Endodermal cell (in vitro differentiated cells): ENCODE measurements around the gene DOK3. TPM values are rescaled to one million over a fixed set of nuclear protein-coding genes. Genes with fewer than 3 reads are reported as not detected.

Experiments
- DNase-seq: peaks from one replicate; pipeline ENCODE4 v3.0.0-alpha.2; 2017
- H3K27ac ChIP-seq: 2 replicates; pipeline ENCODE4 v1.5.1; 2013; ENCODE audit warnings: mild to moderate bottlenecking, low read depth, low read length, moderate library complexity
- H3K27me3 ChIP-seq: 2 replicates; pipeline ENCODE4 v1.6.1; 2013; ENCODE audit warnings: mild to moderate bottlenecking, low read length, moderate library complexity; ENCODE audit not compliant: insufficient read depth, control insufficient read depth, poor library complexity, severe bottlenecking
- H3K36me3 ChIP-seq: 2 replicates; pipeline ENCODE4 v1.7.0; 2013; ENCODE audit warnings: mild to moderate bottlenecking, low read length, moderate library complexity; ENCODE audit not compliant: control insufficient read depth, insufficient read depth
- H3K4me1 ChIP-seq: one replicate; pipeline ENCODE4 v1.7.0; 2013; ENCODE audit warnings: low read length; ENCODE audit not compliant: control insufficient read depth, insufficient read depth
- H3K4me3 ChIP-seq: 2 replicates; pipeline ENCODE4 v1.5.1; 2013; ENCODE audit warnings: mild to moderate bottlenecking, low read length, moderate library complexity
- H3K9ac ChIP-seq: 2 replicates; pipeline ENCODE4 v1.6.1; 2013; ENCODE audit warnings: mild to moderate bottlenecking, low read length, moderate library complexity; ENCODE audit not compliant: poor library complexity, severe bottlenecking; ENCODE audit errors: extremely low read depth
- H3K9me3 ChIP-seq: 2 replicates; pipeline ENCODE4 v1.6.1; 2013; ENCODE audit warnings: mild to moderate bottlenecking, low read length, moderate library complexity; ENCODE audit not compliant: control insufficient read depth
- H3K27ac Mint-ChIP-seq: 2 replicates; pipeline ENCODE4 v1.8.0; 2020; ENCODE audit warnings: mixed read lengths
- H3K27me3 Mint-ChIP-seq: 2 replicates; pipeline ENCODE4 v1.8.0; 2021; ENCODE audit warnings: mild to moderate bottlenecking, mixed read lengths; ENCODE audit not compliant: insufficient read depth
- H3K36me3 Mint-ChIP-seq: 2 replicates; pipeline ENCODE4 v1.8.0; 2020; ENCODE audit warnings: low read depth, mixed read lengths
- H3K4me1 Mint-ChIP-seq: 2 replicates; pipeline ENCODE4 v1.8.0; 2020; ENCODE audit warnings: mixed read lengths
- H3K4me3 Mint-ChIP-seq: 2 replicates; pipeline ENCODE4 v1.8.0; 2020; ENCODE audit warnings: mild to moderate bottlenecking, moderate library complexity, mixed read lengths
- H3K9me3 Mint-ChIP-seq: 2 replicates; pipeline ENCODE4 v1.8.0; 2020; ENCODE audit warnings: mild to moderate bottlenecking, mixed read lengths
- WGBS, 2 experiments: methylation state at CpG; one replicate each; pipeline versions ENCODE4 v1.1.5 to v1.1.7; 2013; ENCODE audit warnings: missing lambda C conversion rate in 2 of 2, mixed read lengths in 1 of 2; ENCODE audit not compliant: insufficient coverage in 1 of 2, insufficient read length in 1 of 2; 5-methylcytosine and 5-hydroxymethylcytosine counted together
- total RNA-seq, 2 donors: library from RNA; stranded (reverse); fragmentation: NEBNext Ultra II Directional in 1 of 2; extraction: Animal tissue kit (Norgen Biotek cat#: 25700) in 1 of 2; gene quantifications; 2 replicates in 1 of 2; 3 replicates in 1 of 2; pipeline ENCODE4 v1.2.1, GENCODE V29; 2021
- TF ChIP-seq, protein P1 (sequence below): fragments of 200-600 bp; sonication (generic); conservative IDR thresholded peaks from 2 replicates; pipeline ENCODE4 v1.5.0; 2021; ENCODE audit warnings: antibody characterized with exemption, mild to moderate bottlenecking

Gene DOK3
- total RNA-seq, 2 donors from 2014 or later: 2.1 to 7.7 TPM

DNA sequence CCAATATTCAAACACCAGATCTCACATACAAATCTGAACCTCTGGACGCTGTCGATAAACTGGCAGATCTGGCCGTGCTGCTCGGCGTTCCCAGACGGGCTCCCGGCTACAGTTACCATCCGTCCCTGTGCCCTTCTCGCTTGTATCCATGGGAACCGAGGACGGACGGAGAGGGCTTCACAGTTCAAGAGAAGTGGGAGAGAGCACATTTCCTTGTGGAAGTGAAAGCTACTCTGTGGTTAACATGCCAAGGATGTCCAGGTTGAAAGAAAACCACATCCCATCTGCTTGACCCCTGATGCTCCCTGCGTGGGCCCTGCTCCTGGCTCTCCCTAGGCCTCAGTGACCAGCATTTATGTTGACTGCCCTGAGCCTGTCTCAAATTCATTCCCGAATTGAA is 29.9 kb downstream of the DOK3 start:
- DNase-seq: no peak
- H3K36me3 ChIP-seq: peaks cover 34% of the 10 kb centered on the region
- H3K4me3 ChIP-seq: no peak overlapping the region
- H3K4me1 Mint-ChIP-seq: peaks cover 9% of the 10 kb centered on the region
- no peak overlapping the region for H3K9ac ChIP-seq
- whole genome bisulfite sequencing, 2 experiments: 92 to 95% methylated on average over 14 of the region's 14 CpGs
- no peak overlapping the region for H3K4me3 Mint-ChIP-seq
- no peak overlapping the region for H3K27ac ChIP-seq
- H3K9me3 ChIP-seq: no peaks in the 10 kb centered on the region
- TF ChIP-seq, protein P1, sequence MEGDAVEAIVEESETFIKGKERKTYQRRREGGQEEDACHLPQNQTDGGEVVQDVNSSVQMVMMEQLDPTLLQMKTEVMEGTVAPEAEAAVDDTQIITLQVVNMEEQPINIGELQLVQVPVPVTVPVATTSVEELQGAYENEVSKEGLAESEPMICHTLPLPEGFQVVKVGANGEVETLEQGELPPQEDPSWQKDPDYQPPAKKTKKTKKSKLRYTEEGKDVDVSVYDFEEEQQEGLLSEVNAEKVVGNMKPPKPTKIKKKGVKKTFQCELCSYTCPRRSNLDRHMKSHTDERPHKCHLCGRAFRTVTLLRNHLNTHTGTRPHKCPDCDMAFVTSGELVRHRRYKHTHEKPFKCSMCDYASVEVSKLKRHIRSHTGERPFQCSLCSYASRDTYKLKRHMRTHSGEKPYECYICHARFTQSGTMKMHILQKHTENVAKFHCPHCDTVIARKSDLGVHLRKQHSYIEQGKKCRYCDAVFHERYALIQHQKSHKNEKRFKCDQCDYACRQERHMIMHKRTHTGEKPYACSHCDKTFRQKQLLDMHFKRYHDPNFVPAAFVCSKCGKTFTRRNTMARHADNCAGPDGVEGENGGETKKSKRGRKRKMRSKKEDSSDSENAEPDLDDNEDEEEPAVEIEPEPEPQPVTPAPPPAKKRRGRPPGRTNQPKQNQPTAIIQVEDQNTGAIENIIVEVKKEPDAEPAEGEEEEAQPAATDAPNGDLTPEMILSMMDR: no peak
- no peaks in the 10 kb centered on the region for H3K4me1 ChIP-seq
- H3K27ac Mint-ChIP-seq: peak overlapping the region; percentile 72
- no peaks in the 10 kb centered on the region for H3K27me3 ChIP-seq
- H3K36me3 Mint-ChIP-seq: peaks cover 41% of the 10 kb centered on the region
- H3K27me3 Mint-ChIP-seq: no peaks in the 10 kb centered on the region
- H3K9me3 Mint-ChIP-seq: no peaks in the 10 kb centered on the region

DNA sequence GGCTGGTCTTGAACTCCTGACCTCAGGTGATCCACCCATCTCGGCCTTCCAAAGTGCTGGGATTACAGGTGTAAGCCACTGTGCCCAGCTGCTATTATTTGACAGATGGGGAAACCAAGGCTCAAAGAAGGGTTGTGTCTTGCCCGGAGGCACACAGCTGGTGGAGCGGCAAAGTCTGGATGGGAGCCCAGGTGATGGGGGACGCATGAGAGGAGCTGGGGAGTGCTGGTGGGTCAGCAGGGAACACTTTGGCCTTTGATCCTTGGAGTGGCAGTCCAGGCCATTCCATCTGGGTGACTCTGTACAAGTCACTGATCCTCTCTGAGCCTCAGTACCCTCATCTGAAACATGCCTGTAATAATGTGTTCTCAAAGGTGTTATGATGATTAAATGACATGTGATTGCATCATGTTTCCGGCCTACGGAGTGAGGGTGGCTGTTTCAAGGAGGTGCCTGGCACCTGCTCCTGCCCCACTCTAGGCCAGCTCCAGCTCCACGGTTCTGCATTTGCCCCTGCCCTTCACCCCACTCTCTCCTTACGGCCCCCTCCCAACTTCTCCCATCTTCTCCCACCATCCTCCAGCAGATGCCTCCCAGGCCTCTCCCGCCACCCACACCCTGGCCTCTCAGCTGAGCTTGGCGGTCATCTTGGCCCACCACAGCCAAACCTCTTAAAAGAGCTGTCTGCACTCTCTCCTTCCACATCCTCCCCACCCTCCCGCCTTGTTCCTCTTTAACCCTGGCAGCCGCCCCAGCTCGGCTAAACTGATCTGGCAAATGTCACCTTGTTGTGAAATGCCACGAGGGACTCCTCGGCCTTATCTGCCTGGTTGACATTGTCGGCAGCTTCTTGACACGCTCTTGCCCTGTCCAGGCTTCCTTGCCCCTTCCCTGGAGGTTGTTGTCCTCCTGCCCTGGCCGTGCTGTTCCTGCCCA is 30.6 kb downstream of the DOK3 start:
- Mint-ChIP-seq H3K9me3 (no peaks in the 10 kb centered on the region), H3K27me3 (no peaks in the 10 kb centered on the region), H3K4me1 (peaks cover 15% of the 10 kb centered on the region), H3K36me3 (peaks cover 33% of the 10 kb centered on the region), H3K4me3 (no peak overlapping the region), H3K27ac (peak overlapping the region; percentile 20)
- no peaks in the 10 kb centered on the region for H3K9me3 ChIP-seq
- H3K9ac ChIP-seq: no peak overlapping the region
- peaks cover 7% of the 10 kb centered on the region for H3K4me1 ChIP-seq
- H3K27me3 ChIP-seq: no peaks in the 10 kb centered on the region
- TF ChIP-seq, protein P1: no peak
- H3K4me3 ChIP-seq: no peak overlapping the region
- H3K27ac ChIP-seq: peak overlapping the region; percentile 42
- 86 to 93% methylated on average over 13 to 18 of the region's 18 CpGs for WGBS, 2 experiments
- H3K36me3 ChIP-seq: peaks cover 27% of the 10 kb centered on the region
- DNase-seq: peak; percentile 62

DNA sequence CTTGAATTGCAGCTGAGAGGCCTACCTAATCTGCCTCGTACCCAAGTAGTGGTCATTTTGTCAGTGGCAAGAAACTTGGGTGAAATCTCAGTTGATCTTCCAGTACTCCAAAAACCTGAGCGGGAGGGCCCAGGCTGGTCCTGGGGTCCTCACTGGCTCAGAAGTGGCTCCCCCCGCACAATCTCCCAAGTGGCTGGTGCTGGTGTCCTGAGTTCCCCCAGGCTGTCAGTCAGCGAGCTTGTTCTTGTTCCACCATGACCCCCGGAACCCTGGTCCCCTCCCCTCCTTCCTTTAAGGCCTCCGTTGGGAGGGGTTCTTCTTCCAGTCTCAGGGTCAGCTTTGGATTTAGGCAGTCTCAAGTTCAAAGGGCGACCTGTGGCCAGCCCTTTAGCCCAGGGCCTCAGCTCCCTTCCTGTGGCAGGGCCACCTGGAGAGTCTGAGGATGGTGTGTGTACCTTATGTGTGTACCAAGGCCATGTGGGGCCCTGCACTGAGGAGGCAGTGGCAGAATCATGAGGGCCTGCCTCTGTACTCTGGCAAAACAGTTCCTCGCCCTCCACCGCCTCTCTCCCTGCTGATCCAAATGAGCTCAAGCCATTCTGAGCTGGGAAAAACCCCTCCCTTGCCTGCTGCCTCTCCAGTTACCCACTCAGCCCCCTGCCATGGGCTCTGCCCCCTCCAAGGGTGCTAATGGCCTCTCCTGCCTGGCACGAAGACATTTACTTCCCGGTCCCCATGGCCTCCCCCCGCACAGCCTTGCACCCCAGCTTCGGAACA is 31.7 kb downstream of the DOK3 start:
- Histone ChIP-seq H3K9ac (no peak overlapping the region), H3K27me3 (no peaks in the 10 kb centered on the region), H3K4me1 (peaks cover 7% of the 10 kb centered on the region), H3K4me3 (no peak overlapping the region), H3K9me3 (no peaks in the 10 kb centered on the region), H3K36me3 (peaks cover 17% of the 10 kb centered on the region), H3K27ac (no peak overlapping the region)
- Mint-ChIP-seq H3K4me3 (no peak overlapping the region), H3K27me3 (no peaks in the 10 kb centered on the region), H3K36me3 (peaks cover 25% of the 10 kb centered on the region), H3K27ac (peak overlapping the region; percentile 55), H3K9me3 (no peaks in the 10 kb centered on the region), H3K4me1 (peaks cover 17% of the 10 kb centered on the region)
- WGBS, 2 experiments: 93 to 95% methylated on average over 12 to 13 of the region's 13 CpGs
- TF ChIP-seq, protein P1: no peak
- peak; percentile 63 for DNase-seq
